DOHH2 (cell line): ENCODE data around the gene ABHD3.

Source experiments
- H3F3A ChIP-seq: fragments of 200-600 bp; sonication (generic), shearing (Covaris generic); 2 replicates; pipeline ENCODE4 v1.6.0; 2016; ENCODE audit warnings: antibody characterized with exemption, mild to moderate bottlenecking; ENCODE audit not compliant: control insufficient read depth, insufficient read depth
- H3K27ac ChIP-seq: fragments of 200-600 bp; sonication (generic); 2 replicates; pipeline ENCODE4 v1.5.1; 2014; ENCODE audit warnings: low read depth, mild to moderate bottlenecking, low read length, moderate library complexity
- H3K27me3 ChIP-seq: fragments of 200-600 bp; sonication (generic); 2 replicates; pipeline ENCODE4 v1.6.1; 2014; ENCODE audit warnings: mild to moderate bottlenecking, low read length, mixed read lengths; ENCODE audit not compliant: control insufficient read depth
- H3K36me3 ChIP-seq: fragments of 200-600 bp; sonication (generic); 2 replicates; pipeline ENCODE4 v1.6.1; 2014; ENCODE audit warnings: mild to moderate bottlenecking, low read length, moderate library complexity, mixed read lengths; ENCODE audit not compliant: control insufficient read depth
- H3K4me1 ChIP-seq: fragments of 200-600 bp; sonication (generic); 2 replicates; pipeline ENCODE4 v1.6.1; 2014; ENCODE audit warnings: mild to moderate bottlenecking, low read length, mixed read lengths; ENCODE audit not compliant: control insufficient read depth
- H3K4me2 ChIP-seq: fragments of 200-600 bp; sonication (generic); 2 replicates; pipeline ENCODE4 v1.6.0; 2014; ENCODE audit warnings: mild to moderate bottlenecking, low read length, moderate library complexity
- H3K4me3 ChIP-seq: fragments of 200-600 bp; sonication (generic); 2 replicates; pipeline ENCODE4 v1.5.1; 2014; ENCODE audit warnings: mild to moderate bottlenecking, low read length, mixed read lengths
- H3K79me2 ChIP-seq: fragments of 200-600 bp; sonication (generic); 2 replicates; pipeline ENCODE4 v1.6.1; 2014; ENCODE audit warnings: mild to moderate bottlenecking, low read length, mixed read lengths; ENCODE audit not compliant: control insufficient read depth
- H3K9me2 ChIP-seq: fragments of 200-600 bp; sonication (generic); replicated peaks from 2 replicates; pipeline ENCODE4 v1.6.1; 2014; ENCODE audit warnings: mild to moderate bottlenecking, low read length, mixed read lengths; ENCODE audit not compliant: control insufficient read depth
- H3K9me3 ChIP-seq: fragments of 200-600 bp; sonication (generic); 2 replicates; pipeline ENCODE4 v1.6.1; 2014; ENCODE audit warnings: antibody characterized with exemption, low read length, mixed read lengths; ENCODE audit not compliant: control insufficient read depth, insufficient read depth
- H4K20me1 ChIP-seq: fragments of 200-600 bp; sonication (generic); 2 replicates; pipeline ENCODE4 v1.6.0; 2014; ENCODE audit warnings: low read depth, mild to moderate bottlenecking, antibody characterized with exemption, low read length, moderate library complexity; ENCODE audit not compliant: control insufficient read depth, insufficient read depth
- CTCF ChIP-seq: fragments of 200-600 bp; sonication (generic); IDR thresholded peaks from one replicate; pipeline ENCODE4 v1.5.1; 2014; ENCODE audit warnings: antibody characterized with exemption, mild to moderate bottlenecking, low read depth, low read length; ENCODE audit not compliant: poor library complexity, severe bottlenecking
- EZH2phosphoT487 ChIP-seq: fragments of 200-600 bp; sonication (generic); IDR thresholded peaks from 2 replicates; pipeline ENCODE4 v1.6.1; 2017; ENCODE audit warnings: borderline replicate concordance, mild to moderate bottlenecking, antibody characterized with exemption, low read length, moderate library complexity, mixed read lengths

ABHD3 gene

GRCh38 chr18:21745231-21745630 is 40.7 kb upstream of the ABHD3 start:
- peaks cover 12% of the 10 kb centered on the region; the same call in 1 of the 2 replicates for H4K20me1 ChIP-seq
- H3K4me1 ChIP-seq = peaks cover 42% of the 10 kb centered on the region
- H3K27me3 ChIP-seq = no peaks in the 10 kb centered on the region
- peaks cover 11% of the 10 kb centered on the region for H3F3A ChIP-seq
- H3K4me3 ChIP-seq = no peak overlapping the region
- no peaks in the 10 kb centered on the region for H3K9me2 ChIP-seq
- H3K9me3 ChIP-seq = no peaks in the 10 kb centered on the region
- no peak overlapping the region for H3K27ac ChIP-seq
- TF ChIP-seq EZH2phosphoT487 (no peak), CTCF (no peak)
- H3K4me2 ChIP-seq = no peak overlapping the region
- peaks cover 15% of the 10 kb centered on the region; the same call in 1 of the 2 replicates for H3K36me3 ChIP-seq
- peaks cover 87% of the 10 kb centered on the region for H3K79me2 ChIP-seq

- peaks cover 11% of the 10 kb centered on the region for H3F3A ChIP-seq
- no peaks in the 10 kb centered on the region for H3K9me3 ChIP-seq
- peaks cover 69% of the 10 kb centered on the region for H3K79me2 ChIP-seq
- peak overlapping the region; percentile 94 for H3K4me3 ChIP-seq
- no peaks in the 10 kb centered on the region for H3K27me3 ChIP-seq
- TF ChIP-seq EZH2phosphoT487 (no peak), CTCF (no peak)
- peaks cover 15% of the 10 kb centered on the region; the same call in 1 of the 2 replicates for H3K36me3 ChIP-seq
- H3K4me2 ChIP-seq = peak overlapping the region; percentile 82
- no peak overlapping the region for H3K27ac ChIP-seq
- no peaks in the 10 kb centered on the region for H3K9me2 ChIP-seq
- H3K4me1 ChIP-seq = peaks cover 49% of the 10 kb centered on the region
- H4K20me1 ChIP-seq = peaks cover 12% of the 10 kb centered on the region; the same call in 1 of the 2 replicates
These were observed 38.7 kb upstream of the ABHD3 start for GRCh38 chr18:21743166-21743832.

- H3K27ac ChIP-seq = no peak overlapping the region
- TF ChIP-seq CTCF (no peak), EZH2phosphoT487 (no peak)
- peaks cover 8% of the 10 kb centered on the region; the same call in 1 of the 2 replicates for H4K20me1 ChIP-seq
These were observed 37.7 kb upstream of the ABHD3 start for GRCh38 chr18:21742315-21742687.

More at GRCh38 chr18:21742315-21742687, 37.7 kb upstream of the ABHD3 start:
- Histone ChIP-seq H3K4me1 (peaks cover 40% of the 10 kb centered on the region), H3K79me2 (peaks cover 59% of the 10 kb centered on the region), H3K9me3 (no peaks in the 10 kb centered on the region), H3K4me3 (peak overlapping the region; percentile 94), H3K9me2 (no peaks in the 10 kb centered on the region), H3K4me2 (peak overlapping the region; percentile 82), H3F3A (peaks cover 8% of the 10 kb centered on the region), H3K27me3 (no peaks in the 10 kb centered on the region), H3K36me3 (peaks cover 15% of the 10 kb centered on the region; the same call in 1 of the 2 replicates)
